GM19438 (cell line): Measurements from ENCODE around the gene SFSWAP.
"Not testable (repeated sequence)": the region's sequence is repeated elsewhere in the genome, so short reads cannot be mapped to it uniquely, and the experiment has no call there.

Source experiments
- ATAC-seq: cut with Tn5 transposase; IDR thresholded peaks from one replicate; pipeline ENCODE4 v1.9.1; 2021; ENCODE audit warnings: low read depth; ENCODE audit not compliant: unreplicated experiment

The SFSWAP gene

DNA sequence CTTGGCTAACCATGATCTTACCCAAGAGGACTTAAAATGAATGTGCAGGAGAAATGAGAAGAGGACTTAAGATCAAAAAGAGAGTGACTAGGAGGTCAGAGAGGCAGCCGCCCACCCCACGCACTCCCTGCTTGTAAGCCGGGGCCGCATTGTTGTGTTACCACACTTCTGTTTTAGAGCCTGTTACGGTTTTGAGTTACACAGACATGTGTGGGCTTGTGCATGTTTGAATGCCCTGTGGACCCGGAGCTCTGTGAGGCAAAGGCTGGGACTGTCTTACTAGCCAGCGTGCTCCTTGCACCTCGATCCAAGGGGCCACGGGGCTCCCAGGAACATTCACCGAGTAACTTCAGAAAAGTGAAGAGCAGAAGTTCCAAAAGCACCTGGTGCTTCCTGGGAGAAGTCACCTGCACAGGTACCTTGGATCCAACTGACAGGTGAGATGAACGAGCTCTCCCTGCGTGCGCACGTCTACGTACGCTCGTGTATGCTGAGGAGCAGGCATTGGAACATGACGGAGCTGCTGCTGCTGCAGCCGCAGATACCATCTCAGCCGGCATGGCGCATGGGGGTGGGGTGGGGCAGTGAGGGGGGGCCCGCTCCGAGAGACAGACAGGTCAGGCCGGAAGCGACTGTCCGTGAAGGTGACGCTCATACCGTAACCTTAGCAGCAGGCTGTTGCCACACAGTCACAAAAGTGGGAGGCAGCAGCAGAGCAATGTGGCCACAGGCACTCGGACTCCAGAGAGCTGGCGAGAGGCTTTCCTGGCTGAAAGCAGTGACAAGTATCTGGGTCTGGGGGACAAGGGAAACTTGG, 23.7 kb downstream of the SFSWAP start:
- no peak for ATAC-seq

DNA sequence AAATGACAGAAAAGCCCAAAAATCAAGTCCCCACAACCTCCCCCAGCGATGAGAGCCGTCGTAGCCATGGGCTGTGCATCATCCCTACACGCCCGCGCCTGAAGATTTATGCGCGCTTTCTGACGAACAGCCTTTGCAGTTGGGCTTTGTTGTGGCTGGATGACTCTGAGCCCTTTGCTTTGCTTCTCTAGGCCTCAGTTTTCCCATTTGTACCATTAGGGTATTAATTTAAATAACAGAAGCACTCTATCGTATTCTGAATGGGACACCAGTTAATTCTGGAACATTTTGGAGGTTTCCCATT, 24.2 kb downstream of the SFSWAP start:
- no peak for ATAC-seq

DNA sequence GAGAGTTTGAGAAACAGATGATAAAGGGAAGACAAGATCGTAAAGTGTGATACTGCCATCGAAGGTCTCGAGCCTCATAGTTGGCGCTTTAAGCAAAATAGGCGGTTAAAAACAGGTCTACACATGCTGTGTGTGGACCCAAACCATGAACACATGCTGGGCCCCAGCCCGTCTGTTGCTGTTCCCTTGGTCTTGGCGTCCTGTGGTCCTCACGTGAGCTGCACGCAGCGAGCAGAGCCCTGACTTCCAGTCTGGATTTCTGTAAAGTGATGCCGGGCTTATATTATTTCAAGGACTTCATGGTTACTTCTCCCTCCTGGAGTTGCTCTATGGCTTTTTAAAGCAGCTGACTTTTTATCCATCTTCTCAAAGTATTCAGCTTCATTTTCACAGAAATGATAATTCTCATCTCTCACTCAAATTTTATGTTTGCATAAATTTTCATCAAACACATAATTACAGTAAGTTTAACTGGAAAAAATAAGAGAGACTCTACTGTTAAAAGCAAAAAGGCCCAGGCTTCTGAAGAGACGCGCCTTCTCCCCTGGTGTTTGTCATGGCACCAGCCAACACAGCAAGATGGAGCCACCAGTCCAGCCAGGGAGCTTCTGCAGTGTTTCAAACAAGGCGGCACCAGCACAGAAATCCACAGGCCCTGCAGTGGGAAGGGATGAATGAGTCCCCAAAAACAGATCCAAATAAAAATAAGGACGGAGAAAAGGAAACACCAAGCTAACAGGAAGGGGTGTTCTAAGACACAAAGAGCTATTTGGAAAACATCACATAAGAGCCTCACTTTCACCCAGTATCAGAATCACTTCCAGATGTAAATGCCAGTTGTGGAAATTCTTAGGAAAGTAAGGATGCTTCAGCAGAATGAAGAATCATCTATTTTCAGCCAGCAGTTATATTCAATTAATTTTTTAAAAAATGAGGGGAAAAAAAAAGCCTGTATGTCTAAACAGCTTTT, 24.9 kb downstream of the SFSWAP start:
- ATAC-seq: no peak

DNA sequence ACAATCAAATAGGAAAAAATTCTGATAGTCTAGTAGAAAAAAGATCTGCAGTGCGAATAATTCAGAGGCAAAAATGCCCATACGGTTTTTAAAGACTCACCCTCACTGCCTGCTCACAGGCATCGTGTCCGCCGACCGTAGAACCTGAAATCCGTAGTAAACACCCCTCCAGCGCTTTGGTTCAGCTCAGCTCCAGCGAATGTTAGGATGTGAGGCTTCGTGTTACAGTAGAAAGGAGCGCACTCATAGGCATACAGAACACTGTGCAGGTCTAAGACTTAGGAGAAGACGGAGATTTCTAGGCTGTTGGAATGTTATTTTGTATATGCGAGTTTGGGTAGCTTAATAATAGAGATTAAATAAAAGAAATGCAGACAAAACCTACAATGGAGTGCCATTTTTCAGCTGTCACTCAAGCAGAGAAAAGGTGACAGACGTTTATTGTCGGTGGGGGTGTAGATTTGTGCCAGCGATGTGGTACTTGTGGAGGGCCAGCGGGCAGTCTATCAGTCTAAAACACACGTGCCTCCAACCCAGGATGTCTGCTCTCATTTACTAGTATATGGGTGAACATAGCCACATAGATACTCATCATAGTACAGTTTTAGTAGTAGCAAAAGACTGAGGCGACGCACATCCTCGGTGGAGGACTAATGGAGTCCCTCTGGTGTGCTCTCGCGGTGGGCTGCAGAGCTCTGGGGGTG, 25.7 kb downstream of the SFSWAP start:
- no peak for ATAC-seq

DNA sequence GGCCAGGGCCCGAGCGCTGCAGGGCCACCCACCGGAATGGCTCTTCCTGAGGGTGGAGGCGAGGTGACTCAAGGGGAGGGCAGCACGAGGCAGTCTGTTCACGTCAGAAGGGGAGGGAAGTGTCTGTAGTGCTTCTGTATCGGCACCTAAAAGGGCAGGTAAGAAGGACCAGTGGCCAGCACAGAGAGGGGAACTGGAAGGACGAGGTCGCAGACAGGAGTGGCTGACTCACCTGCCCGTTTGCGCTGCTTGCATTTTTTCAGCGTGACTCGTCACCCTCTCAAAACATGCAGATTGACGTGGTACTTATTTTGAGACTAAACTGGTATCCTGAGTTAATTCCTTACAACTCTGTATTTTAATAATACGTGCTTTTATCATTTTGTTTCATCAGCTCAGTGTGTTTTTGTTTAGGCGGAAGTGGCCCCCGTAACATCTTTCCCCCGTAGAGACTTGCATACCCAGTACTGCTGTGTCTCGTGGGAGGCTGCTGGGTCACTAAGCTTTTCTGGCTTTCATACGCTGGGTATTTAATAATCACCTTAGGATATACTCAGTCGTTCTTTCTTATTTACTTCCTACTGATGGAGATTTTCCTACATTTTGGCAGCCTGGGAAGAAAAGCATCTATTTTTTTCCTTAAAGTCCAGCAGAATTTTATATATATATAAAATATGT, 26.4 kb downstream of the SFSWAP start:
- no peak for ATAC-seq

DNA sequence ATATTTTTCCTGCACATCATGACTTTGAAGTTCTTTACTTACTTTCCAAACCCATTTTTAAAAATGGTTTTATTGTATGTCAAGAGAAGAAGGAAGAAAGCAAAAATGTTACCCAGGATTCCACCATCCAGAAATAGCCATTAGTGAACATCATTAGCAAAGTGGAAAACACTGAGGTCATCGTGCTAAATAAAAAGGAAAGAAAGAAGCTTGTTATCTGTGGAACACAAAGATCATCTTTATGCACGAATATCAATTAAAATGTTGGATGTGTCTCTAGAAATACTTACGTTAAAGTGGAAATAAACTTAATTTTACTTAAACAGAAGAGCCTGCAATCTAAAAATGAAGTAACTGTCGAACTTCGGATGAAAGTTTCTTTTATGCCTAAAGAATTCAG, 27.3 kb downstream of the SFSWAP start:
- no peak for ATAC-seq

DNA sequence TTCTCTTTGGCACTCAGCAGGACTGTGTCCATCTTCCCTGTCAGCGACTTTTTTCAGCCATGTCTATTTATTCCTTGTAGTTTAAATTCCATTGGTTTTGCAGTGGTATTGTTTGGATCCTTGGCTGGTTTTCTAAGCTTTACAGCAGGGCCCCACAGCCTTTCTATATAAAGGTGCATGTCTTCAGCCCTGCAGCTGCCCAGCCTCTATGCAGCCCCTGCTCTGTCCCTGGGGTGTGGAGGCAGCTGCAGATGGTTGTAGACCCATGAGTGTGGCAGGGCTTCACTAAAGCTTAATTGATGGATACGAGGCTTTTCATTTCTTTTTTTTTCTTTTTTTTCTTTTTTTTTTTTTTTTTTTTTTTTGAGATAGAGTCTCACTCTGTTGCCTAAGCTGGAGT, 29.7 kb downstream of the SFSWAP start:
- no peak for ATAC-seq

DNA sequence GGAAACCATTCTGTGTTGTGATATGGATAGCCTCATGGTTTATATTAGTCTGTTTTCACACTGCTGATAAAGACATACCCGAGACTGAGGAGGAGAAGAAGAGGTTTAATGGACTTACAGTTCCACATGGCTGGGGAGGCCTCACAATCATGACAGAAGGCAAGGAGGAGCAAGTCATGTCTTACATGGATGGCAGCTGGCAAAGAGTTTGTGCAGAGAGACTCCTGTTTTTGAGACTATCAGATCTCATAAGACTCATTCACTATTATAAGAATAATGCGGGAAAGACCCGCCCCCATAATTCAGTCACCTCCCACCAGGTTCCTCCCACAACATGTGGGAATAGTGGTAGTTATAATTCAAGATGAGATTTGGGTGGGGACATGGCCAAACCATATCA, 31.9 kb downstream of the SFSWAP start:
- not testable (repeated sequence) for ATAC-seq

DNA sequence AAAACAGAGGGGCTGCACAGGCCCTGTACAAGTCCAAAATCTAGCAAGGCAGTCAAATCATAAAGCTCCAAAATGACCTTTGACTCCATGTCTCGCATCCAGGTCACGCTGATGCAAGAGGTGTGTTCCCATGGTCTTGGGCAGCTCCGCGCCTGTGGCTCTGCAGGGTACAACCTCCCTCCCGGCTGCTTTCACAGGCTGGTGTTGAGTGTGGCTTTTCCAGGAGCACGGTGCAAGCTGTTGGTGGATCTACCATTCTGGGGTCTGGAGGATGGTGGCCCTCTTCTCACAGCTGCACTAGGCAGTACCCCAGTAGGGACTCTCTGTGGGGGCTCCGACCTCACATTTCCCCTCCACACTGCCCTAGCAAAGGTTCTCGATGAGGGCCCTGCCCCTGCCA, 32.5 kb downstream of the SFSWAP start:
- not testable (repeated sequence) for ATAC-seq

DNA sequence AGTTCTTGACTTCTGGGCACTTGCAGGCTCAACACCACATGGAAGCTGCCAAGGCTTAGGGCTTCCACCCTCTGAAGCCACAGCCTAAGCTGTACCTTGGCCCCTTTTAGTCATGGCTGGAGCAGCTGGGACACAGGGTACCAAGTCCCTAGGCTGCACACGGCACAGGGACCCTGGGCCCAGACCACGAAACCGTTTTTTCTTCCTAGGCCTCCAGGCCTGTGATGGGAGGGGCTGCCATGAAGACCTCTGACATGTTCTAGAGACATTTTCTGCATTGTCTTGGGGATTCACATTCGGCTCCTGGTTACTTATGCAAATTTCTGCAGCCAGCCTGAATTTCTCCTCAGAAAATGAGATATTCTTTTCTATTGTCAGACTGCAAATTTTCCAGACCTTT, 33.0 kb downstream of the SFSWAP start:
- ATAC-seq: not testable (repeated sequence)

DNA sequence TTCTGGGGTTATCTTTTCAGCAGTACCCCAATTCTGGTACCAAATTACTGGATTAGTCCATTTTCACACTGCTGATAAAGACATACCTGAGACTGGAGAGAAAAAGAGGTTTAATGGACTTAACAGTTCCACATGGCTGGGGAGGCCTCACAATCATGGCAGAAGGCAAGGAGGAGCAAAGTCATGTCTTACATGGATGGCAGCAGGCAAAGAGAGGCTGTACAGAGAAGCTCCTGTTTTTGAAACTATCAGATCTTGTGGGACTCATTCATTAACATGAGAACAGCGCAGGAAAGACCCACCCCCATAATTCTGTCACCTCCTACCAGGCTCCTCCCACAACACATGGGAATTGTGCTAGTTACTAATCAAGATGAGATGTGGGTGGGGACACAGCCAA, 33.8 kb downstream of the SFSWAP start:
- not testable (repeated sequence) for ATAC-seq

DNA sequence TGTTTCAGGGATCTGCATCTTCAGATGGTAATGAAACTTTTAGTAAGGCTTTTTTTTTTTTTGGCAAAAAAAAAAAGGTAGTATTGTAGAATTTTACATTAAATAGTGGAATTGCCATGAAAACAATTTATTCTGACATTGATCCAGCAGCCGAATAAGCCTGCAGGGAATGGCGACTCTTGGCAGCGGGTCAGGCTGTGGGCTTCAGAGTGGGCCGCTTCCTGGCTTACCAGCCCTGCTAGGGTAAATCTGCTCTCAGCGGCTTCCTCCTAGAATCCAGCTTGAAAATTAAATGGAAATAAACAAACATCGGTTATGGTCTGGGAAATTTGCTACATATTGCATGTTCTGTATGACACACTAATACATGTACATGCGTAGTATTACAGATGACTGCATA, 34.8 kb downstream of the SFSWAP start:
- no peak for ATAC-seq

DNA sequence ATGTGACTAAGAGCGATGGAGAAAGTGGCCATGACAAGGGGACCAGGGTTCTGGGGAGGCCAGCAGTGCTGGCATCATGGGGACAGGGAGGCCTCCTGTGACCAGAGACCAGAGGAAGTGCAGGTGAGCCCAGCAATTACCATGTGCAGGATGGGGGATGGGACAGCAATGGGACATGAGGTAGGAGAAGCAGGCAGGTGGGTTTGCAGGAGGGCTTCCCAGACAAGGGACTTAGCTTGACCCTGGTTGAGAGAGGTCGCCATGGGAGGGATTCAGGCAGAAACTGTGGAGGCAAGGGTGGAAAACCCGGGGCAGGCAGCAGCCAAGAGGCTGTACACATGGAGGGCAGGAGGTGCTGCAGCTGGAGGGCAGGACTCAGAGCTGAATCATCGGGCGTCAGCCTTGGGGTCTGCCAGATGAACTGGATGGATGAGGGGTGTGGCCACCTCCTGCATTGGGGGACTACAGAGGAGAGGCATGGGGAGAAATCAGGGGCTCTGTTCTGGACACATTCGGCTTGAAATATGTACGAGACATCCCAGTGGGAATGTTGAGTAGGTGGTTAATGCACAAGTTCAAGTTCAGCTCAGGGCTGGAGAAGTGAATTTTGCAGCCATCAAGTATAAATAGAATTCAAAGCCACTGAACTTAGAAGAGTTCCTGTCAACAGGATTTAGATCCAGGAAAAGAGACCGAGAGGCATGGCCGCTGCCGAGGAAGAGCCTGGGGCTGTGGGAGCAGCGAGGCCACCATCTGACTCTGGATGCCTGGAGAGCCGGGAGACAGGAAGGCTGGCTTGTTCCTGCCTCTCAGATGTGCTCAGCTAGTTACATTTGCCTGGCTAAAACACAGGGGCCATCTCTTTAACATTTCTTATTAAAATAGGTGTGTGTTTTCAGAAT, 36.6 kb downstream of the SFSWAP start:
- no peak for ATAC-seq

DNA sequence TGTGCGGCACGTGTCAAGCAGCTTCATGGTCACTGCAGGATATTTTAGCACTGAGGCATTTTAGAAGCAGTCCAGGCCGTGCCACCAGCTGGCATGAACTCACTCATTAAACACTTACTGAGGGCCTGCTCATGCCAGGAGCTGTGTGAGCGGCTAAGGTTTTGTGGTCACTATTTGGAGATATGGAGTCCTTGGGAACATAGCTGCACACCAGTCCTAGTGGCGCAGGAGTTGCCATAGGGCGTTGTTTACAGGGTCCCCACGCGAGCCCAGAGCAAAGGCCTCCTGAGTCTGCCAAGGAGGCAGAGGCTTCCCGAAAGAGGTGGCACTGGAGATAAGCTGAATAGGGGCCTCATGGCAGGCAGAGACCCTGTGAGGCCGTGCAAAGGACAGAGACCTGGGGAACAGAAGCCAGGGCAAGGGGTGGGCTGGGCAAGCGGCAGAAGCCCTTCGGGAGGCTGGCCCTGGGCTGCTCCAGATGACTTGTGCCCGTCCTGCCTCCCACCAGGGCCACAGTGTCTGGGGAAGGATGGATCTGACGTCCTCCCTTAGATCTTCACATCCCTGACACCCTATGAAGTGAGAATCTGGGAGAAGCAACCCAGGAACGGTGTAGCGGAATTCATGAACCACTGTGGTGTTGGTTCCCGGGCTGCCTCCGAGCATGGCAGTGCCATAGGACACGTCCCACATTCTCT, 38.9 kb downstream of the SFSWAP start:
- ATAC-seq: no peak

DNA sequence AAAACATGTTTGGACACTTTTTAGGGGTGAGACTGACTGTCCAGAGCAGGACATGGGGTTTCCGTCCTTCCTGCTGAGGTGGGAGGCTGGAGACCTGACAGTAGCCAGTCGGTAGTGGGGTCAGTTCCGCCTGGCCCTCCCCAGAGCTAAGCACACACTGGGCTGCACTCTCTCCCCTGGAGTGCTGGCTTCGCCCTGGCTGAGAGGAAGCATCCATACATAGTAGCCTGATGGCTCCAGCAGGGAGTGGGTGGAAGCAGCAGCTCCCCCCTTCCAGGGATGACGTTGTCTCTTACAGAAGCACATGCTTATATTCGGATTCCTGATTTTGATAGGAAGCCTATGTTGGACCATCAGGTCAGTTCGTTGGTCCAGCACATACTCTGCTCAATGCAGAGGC, 40.4 kb downstream of the SFSWAP start:
- ATAC-seq: no peak

DNA sequence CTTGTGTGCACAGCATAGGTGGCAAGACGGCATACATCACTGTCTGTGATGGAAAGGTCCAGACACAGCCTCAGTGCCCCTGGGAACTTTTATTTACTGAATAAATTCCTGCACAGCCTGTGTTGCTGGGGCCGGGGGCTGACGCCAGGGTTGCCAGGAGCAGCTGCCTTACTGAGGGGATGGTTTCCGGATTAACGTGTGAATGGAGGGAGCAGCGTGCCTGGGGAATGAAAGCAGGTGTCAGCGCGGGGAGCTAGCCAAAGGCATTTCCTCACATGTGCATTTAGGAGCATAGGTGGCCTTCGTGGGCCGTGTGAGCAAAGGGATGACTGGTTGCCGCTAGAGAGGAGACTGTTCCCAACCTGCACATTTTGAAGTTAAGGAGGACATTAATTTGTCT, 41.6 kb downstream of the SFSWAP start:
- ATAC-seq: no peak

DNA sequence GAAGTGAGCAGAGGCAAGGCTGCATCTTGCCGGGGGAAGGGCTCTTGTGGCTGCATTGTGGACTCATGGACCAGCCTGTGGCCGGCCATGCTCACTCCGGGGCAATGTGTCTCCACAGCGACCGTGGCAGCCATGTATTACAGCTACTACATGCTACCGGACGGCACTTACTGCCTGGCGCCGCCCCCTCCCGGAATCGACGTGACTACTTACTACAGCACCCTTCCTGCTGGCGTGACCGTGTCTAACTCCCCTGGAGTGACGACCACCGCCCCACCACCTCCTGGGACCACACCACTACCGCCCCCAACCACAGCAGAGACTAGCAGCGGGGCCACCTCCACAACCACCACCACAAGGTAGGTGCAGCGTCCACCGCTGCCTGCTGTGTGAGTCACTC, 42.1 kb downstream of the SFSWAP start:
- no peak for ATAC-seq

DNA sequence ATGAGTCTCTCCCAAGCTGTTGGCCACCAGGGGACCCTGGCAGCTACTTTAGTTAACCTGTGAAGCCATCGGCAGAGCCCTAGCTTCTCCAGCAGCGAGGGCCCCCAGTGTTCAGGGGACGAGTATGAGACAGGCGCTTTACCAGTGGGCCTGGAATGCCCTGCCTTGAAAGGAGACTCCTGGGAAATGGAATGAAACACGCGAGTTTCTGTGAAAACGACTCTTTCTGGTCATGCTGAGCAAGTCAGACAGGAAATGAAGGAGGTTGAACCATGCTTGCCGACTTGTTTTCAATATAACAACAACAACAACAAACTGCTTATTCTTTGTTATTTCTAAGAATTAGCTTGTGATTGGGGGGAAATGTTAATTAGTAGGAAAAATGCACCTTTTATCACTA, 42.9 kb downstream of the SFSWAP start:
- ATAC-seq: no peak

DNA sequence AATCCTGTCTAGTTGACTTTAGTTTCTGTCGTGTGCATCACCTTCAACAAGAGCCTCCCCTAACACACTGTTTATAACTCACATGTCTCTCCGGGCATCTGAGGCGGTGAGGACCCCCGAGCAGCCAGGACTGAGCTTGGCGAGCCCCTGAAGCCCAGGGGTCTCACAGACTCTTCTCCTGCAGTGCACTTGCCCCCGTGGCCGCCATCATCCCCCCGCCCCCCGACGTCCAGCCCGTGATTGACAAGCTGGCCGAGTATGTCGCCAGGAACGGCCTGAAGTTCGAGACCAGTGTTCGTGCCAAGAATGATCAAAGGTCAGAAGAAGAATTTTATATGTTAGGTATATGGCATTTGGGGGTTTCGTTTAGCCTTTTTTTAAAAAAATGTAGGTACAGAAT, 43.3 kb downstream of the SFSWAP start:
- ATAC-seq: no peak
